Stimulated activated CD8-positive, alpha-beta memory T cell treated with anti-CD3 and anti-CD28 coated beads, Interleukin-12 subunit alpha, Interleukin-12 subunit beta, amount 100 ng/mL, for 24 hours (primary cell): ENCODE measurements around the gene WLS.

Experiments used
- DNase-seq: peaks from one replicate; pipeline ENCODE4 v3.0.0-alpha.2; 2020; ENCODE audit errors: extremely low read depth

WLS gene

DNA sequence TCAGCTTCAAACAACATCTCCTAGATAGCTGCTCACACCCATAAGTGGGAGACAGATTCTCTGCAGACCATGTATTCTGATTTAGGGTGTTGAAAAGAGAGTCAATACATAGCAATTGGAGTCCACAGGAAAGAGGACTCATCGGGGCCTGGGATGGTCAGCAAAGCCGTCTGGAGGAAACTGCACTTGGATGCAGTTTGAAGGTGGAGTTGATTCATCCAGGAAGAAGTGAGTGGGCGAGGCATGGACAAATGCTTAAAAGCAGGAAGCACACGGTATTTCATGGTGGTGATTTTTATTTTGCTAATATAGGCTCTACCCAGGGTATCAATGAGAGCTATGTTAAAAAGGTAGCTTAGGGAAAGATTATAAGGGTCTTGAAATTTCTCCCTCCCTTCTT lies 145.1 kb downstream of the WLS start:
- DNase-seq: no peak

- DNase-seq: no peak
These were observed 146.6 kb downstream of the WLS start for GRCh38 chr1:68085752-68086151.

DNA sequence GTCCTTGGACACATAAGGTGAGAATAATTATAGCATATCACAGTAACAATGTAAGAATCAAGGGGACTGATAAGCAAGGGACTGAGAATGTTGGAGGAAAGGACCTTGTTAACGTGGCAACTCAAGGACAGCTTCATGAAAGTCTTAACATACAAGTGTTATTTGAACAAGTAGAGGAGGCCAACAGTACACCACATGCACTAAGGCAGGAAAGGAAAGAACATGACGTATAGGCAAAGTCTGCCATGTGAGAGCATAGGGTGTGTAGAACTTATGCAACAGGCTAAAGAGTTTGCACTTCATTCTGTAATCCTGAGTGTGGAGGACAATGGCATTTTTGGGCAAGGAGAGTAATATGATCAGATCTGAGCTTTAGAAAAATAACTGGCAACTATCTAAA lies 148.6 kb downstream of the WLS start:
- DNase-seq: no peak

- no peak for DNase-seq
These were observed 150.5 kb downstream of the WLS start for GRCh38 chr1:68081775-68082283.

- DNase-seq: no peak
These were observed 153.7 kb downstream of the WLS start for GRCh38 chr1:68078647-68079046.
